Omental fat pad (tissue), 4 donors: ENCODE measurements around the gene CXCL12. TPM values are rescaled to one million over a fixed set of nuclear protein-coding genes. Genes with fewer than 3 reads are reported as not detected.

Experiments
- ATAC-seq: fragments of 150-250 bp; one replicate; pipeline ENCODE4 v1.9.1; 2016; ENCODE audit warnings: mild to moderate bottlenecking, moderate library complexity; ENCODE audit not compliant: low FRiP score
- DNase-seq: peaks from one replicate; pipeline ENCODE4 v3.0.0-alpha.2; 2019; ENCODE audit warnings: low spot score
- total RNA-seq, 4 donors: library from RNA; depleted of rRNA; stranded (reverse); fragments of >200 nt; gene quantifications; one replicate each; pipeline ENCODE4 v1.1.0, GENCODE V29; 2016
- TF ChIP-seq, protein P1 (sequence below), 3 donors: fragments of 450-650 bp; IDR thresholded peaks; one replicate each; pipeline ENCODE4 v1.5.1; 2016 to 2017; ENCODE audit warnings: antibody characterized with exemption in 3 of 3, mild to moderate bottlenecking in 3 of 3, moderate library complexity in 2 of 3

Gene CXCL12
- total RNA-seq, 4 donors from 2014 or later = 53.4 to 277 (median 117) TPM

DNA sequence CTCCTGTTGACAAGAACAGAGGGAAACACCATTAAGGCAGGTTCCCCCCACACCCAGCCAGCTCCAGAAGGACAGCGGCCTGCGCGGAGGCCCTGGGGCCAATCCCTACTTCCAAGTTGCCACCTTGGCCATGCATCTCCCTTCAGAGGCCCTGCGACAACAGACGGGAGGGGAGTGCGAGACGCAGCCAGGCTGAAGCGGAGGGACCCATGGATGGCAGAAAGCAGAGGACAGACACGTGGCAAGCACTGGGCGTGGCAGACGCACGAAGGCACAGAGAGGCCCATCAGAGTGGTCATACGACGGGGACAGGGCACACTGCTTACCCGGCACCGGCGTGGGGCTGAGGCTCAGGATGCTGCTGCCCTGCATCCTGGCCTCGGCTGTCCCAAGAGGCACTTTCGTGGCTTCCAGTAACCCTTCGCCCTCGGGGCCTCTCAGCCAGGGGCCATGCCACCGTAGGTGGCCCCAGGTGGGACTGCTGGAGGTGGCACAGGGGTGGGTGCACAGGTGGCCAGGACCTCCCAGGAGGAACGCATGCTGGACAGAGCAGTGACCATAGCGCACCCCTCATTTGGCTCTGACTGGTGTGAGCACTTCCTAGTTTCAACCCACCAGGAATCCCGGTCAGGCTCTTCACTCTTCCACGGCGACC lies 11.4 kb downstream of the CXCL12 start:
- ATAC-seq (no peak), DNase-seq (no peak)
- TF ChIP-seq, protein P1, sequence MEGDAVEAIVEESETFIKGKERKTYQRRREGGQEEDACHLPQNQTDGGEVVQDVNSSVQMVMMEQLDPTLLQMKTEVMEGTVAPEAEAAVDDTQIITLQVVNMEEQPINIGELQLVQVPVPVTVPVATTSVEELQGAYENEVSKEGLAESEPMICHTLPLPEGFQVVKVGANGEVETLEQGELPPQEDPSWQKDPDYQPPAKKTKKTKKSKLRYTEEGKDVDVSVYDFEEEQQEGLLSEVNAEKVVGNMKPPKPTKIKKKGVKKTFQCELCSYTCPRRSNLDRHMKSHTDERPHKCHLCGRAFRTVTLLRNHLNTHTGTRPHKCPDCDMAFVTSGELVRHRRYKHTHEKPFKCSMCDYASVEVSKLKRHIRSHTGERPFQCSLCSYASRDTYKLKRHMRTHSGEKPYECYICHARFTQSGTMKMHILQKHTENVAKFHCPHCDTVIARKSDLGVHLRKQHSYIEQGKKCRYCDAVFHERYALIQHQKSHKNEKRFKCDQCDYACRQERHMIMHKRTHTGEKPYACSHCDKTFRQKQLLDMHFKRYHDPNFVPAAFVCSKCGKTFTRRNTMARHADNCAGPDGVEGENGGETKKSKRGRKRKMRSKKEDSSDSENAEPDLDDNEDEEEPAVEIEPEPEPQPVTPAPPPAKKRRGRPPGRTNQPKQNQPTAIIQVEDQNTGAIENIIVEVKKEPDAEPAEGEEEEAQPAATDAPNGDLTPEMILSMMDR (IDR thresholded peaks at IDR 0.05) = no peak

DNA sequence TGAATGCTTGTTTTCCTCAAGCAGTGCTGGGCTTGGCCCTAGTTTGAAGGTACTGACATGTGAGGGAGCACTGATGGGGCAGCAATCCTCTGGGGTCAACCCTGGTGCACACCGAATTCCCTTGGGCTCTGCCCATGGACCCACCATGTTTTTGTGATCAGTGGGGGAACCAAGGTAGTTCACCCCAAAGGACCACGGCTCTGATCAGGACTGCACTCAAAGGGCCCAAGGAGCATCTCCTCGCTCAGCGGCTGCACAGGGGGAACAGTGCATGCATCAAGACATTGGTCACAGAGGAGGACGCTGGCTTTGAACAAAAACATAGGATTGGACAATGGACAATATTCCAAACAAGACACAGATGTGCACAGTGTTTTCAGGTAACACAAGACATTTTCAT lies 12.7 kb downstream of the CXCL12 start:
- ATAC-seq (no peak), DNase-seq (no peak)
- TF ChIP-seq, protein P1 (IDR thresholded peaks at IDR 0.05) = no peak

DNA sequence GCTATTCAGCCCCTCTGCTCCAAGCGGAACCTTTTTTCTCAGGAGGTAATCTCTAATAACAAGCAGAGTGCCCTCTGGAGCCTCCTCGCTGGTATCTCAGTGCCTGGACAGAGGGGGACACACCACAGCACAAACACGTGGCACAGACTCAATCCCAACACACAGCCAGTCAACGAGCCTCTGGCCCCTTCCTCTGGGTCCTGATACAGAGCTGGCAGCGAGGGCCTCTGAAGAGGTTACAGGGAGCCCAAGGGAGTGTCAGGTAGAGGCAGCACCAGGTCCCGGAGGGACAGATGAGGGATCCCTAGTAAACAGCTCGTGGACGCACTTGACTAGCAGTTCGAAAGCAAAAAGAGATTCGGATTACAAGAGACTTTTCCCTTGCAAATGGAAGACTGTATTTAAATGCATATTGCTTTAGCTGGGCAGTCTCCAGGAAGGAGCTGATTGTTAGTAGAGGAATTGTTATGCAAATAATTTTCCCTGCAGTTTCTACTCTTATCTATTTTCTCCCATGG lies 14.1 kb downstream of the CXCL12 start:
- ATAC-seq (no peak), DNase-seq (no peak)
- TF ChIP-seq, protein P1 (IDR thresholded peaks at IDR 0.05) = no peak

DNA sequence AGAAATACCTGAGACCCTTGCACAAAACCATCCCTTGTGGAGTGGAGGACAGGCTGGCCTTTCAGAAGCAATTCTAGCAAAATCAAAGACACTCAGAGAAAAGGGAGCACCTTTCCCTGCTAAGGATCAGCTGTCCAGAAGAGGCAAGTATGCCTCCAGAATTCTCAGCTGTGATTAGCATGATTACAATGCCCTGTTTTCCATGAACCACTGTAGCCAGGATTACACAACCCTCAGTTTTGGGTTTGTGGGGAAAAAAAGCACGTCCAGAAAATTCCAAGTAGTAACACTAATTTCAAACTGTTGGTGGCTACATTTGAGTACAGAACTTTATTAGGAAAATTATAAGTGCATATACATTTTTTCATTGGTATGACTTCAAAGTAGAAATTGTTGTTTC lies 15.0 kb downstream of the CXCL12 start:
- TF ChIP-seq, protein P1 (IDR thresholded peaks at IDR 0.05) = no peak
- DNase-seq (no peak), ATAC-seq (no peak)

DNA sequence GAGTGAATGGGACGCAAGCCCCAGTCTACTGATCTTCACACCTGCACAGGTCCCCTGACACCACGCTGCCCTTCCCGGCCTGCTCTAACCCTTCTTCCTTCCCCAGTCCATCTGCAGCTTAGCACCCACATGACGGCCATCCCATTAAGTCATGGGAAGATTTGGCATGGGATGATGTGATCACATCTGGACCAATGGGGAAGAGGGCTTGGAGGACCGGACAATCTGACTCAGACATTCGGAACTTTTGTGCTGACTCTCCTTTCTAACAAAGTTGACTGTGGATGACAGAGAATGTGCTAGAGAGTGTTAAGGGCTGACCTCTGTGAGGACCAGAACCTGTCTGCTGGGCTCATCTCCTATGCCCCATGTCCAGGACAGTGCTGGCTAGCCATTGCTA lies 15.6 kb downstream of the CXCL12 start:
- TF ChIP-seq, protein P1 (IDR thresholded peaks at IDR 0.05) = no peak
- ATAC-seq = no peak
- no peak for DNase-seq

DNA sequence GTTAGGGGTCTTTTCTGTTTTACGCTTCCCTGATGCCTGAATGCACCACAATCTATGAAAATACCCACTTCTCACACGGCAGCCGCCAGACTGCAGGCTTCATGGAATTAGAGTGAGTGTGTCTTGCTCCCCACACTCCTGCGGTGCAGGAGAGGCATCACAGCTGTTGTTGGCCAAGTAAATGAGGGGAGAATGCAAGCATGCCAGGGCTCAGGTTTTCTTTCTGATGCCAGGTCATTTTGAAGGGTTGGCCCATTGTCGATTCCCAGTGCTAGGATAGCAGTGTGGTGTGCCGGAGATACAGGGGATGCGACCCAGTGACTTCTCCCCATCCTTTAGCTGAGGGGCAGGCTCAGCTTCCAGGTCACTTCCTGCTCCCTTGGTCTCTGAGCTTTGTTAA lies 16.3 kb downstream of the CXCL12 start:
- ATAC-seq = no peak

More for the DNA sequence above, 16.3 kb downstream of the CXCL12 start:
- TF ChIP-seq, protein P1 (IDR thresholded peaks at IDR 0.05) = no peak
- no peak for DNase-seq
